HEK293 (cell line): Measurements from ENCODE around the gene OAF.

Experiments used
- CTCF ChIA-PET: fragments of 350-600 bp; formaldehyde crosslinking; extraction: SDS; loops from one replicate; lab custom pipeline; 2021; ENCODE audit warnings: antibody characterized with exemption; lab: Yijun Ruan, JAX
- POLR2A ChIA-PET: fragments of 300-600 bp; formaldehyde crosslinking; extraction: SDS; loops from one replicate; lab custom pipeline; 2020; ENCODE audit warnings: antibody characterized with exemption, inconsistent platforms; lab: Yijun Ruan, JAX
- H3K27ac ChIP-seq: fragments of 200-500 bp; sonication (Bioruptor generic); 2 replicates; pipeline ENCODE4 v1.5.1; 2014; ENCODE audit warnings: low read depth, low read length, control low read depth, inconsistent platforms; ENCODE audit errors: extremely low read depth
- H3K36me3 ChIP-seq, 2 experiments: fragments of 200-500 bp in 1 of 2; sonication (Bioruptor generic) in 1 of 2; 1 replicate in 1 of 2; 2 replicates in 1 of 2; pipeline ENCODE4 v1.5.1; 2014 to 2017; ENCODE audit warnings: inconsistent platforms in 2 of 2, low read length in 2 of 2; ENCODE audit not compliant: control insufficient read depth in 2 of 2, insufficient read depth in 1 of 2
- H3K4me1 ChIP-seq: fragments of 200-500 bp; sonication (Bioruptor generic); 2 replicates; pipeline ENCODE4 v1.5.1; 2014; ENCODE audit warnings: mild to moderate bottlenecking, low read length, inconsistent platforms; ENCODE audit not compliant: control insufficient read depth, insufficient read depth
- H3K4me3 ChIP-seq: 2 replicates; pipeline ENCODE4 v1.5.1; 2011; ENCODE audit warnings: low read depth, mild to moderate bottlenecking, control low read depth, low read length, moderate library complexity
- H3K9me3 ChIP-seq: fragments of 200-500 bp; sonication (Bioruptor generic); 2 replicates; pipeline ENCODE4 v1.5.1; 2014; ENCODE audit warnings: low read depth, low read length, inconsistent platforms; ENCODE audit not compliant: control insufficient read depth, insufficient read depth
- INSM2 ChIP-seq: fragments of 450-650 bp; formaldehyde crosslinking; IDR thresholded peaks from 2 replicates; pipeline ENCODE4 v1.5.1; 2016; ENCODE audit warnings: missing biosample characterization, missing genetic modification characterization
- TCF7L2 ChIP-seq: IDR thresholded peaks from 2 replicates; pipeline ENCODE4 v1.6.1; 2011; ENCODE audit warnings: low read depth, mild to moderate bottlenecking, inconsistent platforms, low read length, moderate library complexity, borderline replicate concordance
- ZIC2 ChIP-seq: fragments of 450-650 bp; formaldehyde crosslinking; IDR thresholded peaks from 2 replicates; pipeline ENCODE4 v1.5.1; 2016; ENCODE audit warnings: missing biosample characterization, missing genetic modification characterization
- ZNF19 ChIP-seq: fragments of 450-650 bp; formaldehyde crosslinking; IDR thresholded peaks from 2 replicates; pipeline ENCODE4; 2016; ENCODE audit warnings: missing biosample characterization, missing genetic modification characterization, low read depth
- ZNF23 ChIP-seq: fragments of 450-650 bp; formaldehyde crosslinking; IDR thresholded peaks from 2 replicates; pipeline ENCODE4 v1.5.1; 2016; ENCODE audit warnings: missing biosample characterization, missing genetic modification characterization, borderline replicate concordance
- ZNF341 ChIP-seq: fragments of 450-650 bp; formaldehyde crosslinking; IDR thresholded peaks from 2 replicates; pipeline ENCODE4; 2016; ENCODE audit warnings: low read depth, missing biosample characterization, missing genetic modification characterization
- ZNF391 ChIP-seq: fragments of 450-650 bp; formaldehyde crosslinking; IDR thresholded peaks from 2 replicates; pipeline ENCODE4 v1.5.1; 2016; ENCODE audit warnings: low read depth, missing biosample characterization, missing genetic modification characterization, borderline replicate concordance
- ZNF398 ChIP-seq: fragments of 450-650 bp; formaldehyde crosslinking; IDR thresholded peaks from 2 replicates; pipeline ENCODE4 v1.5.1; 2017; ENCODE audit warnings: missing biosample characterization, missing genetic modification characterization
- ZNF513 ChIP-seq: fragments of 450-650 bp; IDR thresholded peaks from 2 replicates; pipeline ENCODE4 v1.5.1; 2018; ENCODE audit warnings: missing biosample characterization, missing genetic modification characterization
- ZNF555 ChIP-seq: fragments of 450-650 bp; formaldehyde crosslinking; conservative IDR thresholded peaks from 2 replicates; pipeline ENCODE4 v1.5.1; 2017; ENCODE audit warnings: missing biosample characterization, mild to moderate bottlenecking, missing genetic modification characterization, inconsistent platforms
- ZSCAN16 ChIP-seq: fragments of 450-650 bp; formaldehyde crosslinking; IDR thresholded peaks from 2 replicates; pipeline ENCODE4 v1.5.1; 2016; ENCODE audit warnings: missing biosample characterization, missing genetic modification characterization
- ZSCAN4 ChIP-seq: fragments of 450-650 bp; formaldehyde crosslinking; IDR thresholded peaks from 2 replicates; pipeline ENCODE4 v1.5.1; 2017; ENCODE audit warnings: missing biosample characterization, missing genetic modification characterization
- TF ChIP-seq, protein P1 (sequence below): fragments of 450-650 bp; formaldehyde crosslinking; IDR thresholded peaks from 2 replicates; pipeline ENCODE4 v1.5.1; 2016; ENCODE audit warnings: missing biosample characterization, missing genetic modification characterization, borderline replicate concordance
- TF ChIP-seq, protein P2 (sequence below): fragments of 450-650 bp; formaldehyde crosslinking; optimal IDR thresholded peaks from 2 replicates; pipeline ENCODE3; 2016; ENCODE audit warnings: missing biosample characterization, mild to moderate bottlenecking, missing genetic modification characterization

The OAF gene

DNA sequence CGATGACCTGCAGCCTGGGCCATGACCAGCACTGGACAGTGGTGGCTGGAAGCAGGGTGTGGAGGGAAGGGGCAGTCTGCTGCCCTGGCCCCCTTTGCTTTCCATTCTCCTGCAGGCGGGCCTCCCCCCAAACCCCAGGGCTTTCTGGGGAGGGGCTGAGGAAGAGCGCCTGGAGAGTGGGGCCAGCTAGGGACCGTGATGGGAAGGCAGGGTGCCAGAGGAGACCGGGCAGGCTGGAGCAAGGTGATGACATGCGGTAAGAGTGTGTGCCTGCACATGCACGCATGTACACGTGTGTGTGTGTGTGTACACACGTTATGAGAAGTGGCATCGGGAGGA is 7.8 kb downstream of the OAF start:
- Histone ChIP-seq H3K9me3 (no peaks in the 10 kb centered on the region), H3K4me3 (no peak overlapping the region), H3K27ac (no peak overlapping the region), H3K36me3 (peaks cover 0 to 19% of the 10 kb centered on the region in 2 experiments; a peak in 1 of 3 replicates), H3K4me1 (no peaks in the 10 kb centered on the region)
- TF ChIP-seq ZNF341 (peak; percentile 24), ZNF19 (tag by site-specific recombination) (no peak)
- ChIA-PET POLR2A (no interaction called here), CTCF (interaction anchor here (0.7 kb wide), 1 partner anchor 11 kb away, joined by 3 read pairs; no protein-coding TSS in a partner anchor)

- CTCF ChIA-PET: interaction anchor here (0.7 kb wide), 1 partner anchor 83 kb away, joined by 3 read pairs; no protein-coding TSS in a partner anchor
- POLR2A ChIA-PET: no interaction called here
- Histone ChIP-seq H3K36me3 (peaks cover 0 to 13% of the 10 kb centered on the region in 2 experiments; a peak in 1 of 3 replicates), H3K9me3 (no peaks in the 10 kb centered on the region), H3K4me3 (no peak overlapping the region), H3K27ac (no peak overlapping the region), H3K4me1 (no peaks in the 10 kb centered on the region)
- TF ChIP-seq ZNF341 (0 out of 2 replicates have a peak, but pooled peaks have one; percentile 8), ZNF555 (no peak), ZIC2 (tag by site-specific recombination) (peak; percentile 42), ZSCAN4 (tag by site-specific recombination) (no peak)
These were observed 8.6 kb downstream of the OAF start for GRCh38 chr11:120219232-120219937.

DNA sequence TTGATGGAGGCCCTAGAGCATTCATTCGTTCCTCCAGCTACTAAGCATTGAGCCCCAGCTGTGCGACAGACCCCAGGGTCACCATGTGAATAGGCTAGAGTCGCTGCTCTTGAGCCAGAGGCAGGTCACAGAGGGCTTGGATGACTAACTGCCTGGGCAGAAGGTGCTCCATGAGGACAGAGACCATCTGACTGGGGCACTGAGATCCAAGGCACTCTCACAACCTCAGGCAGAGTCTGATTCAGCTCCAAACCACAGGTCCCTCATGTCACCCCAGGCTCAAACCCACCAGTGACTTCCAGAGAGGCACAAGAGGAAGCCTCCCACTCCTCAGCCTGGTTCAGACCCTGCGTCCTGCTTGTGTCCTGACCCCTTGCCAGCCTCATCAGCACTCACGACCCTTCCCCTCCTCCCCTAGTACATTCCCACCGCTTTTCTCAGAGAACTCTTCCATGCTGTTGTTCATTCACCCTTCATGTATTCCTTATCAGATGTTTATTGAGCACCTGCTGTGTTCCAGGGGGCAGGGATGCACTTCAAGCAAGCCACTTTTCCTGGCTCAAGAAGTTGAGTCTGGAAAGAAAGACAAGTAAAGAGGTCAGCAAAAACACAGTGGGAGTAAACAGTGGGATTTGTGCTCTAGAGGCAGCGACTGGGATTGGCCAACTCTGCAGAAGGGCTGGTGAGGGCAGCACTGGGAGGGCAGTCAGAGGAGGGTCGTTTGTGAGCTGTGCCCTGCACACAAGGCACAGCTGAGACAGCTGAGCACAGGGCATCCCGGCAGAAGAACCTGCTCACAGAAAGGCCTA is 9.3 kb downstream of the OAF start:
- Histone ChIP-seq H3K27ac (no peak overlapping the region), H3K4me1 (no peaks in the 10 kb centered on the region)
- POLR2A ChIA-PET: no interaction called here
- CTCF ChIA-PET: interaction anchor here (0.7 kb wide), 1 partner anchor 83 kb away, joined by 3 read pairs; no protein-coding TSS in a partner anchor
- TF ChIP-seq ZNF513 (tag by site-specific recombination) (no peak), INSM2 (tag by site-specific recombination) (no peak), TCF7L2 (no peak), ZNF391 (tag by site-specific recombination) (no peak), ZIC2 (tag by site-specific recombination) (peak; percentile 56; the same call in 1 of the 2 replicates)
- TF ChIP-seq, all 188 proteins: peak for 1
- Histone ChIP-seq H3K9me3 (no peaks in the 10 kb centered on the region), H3K4me3 (no peak overlapping the region), H3K36me3 (peaks cover 0 to 9% of the 10 kb centered on the region in 2 experiments; a peak in 1 of 3 replicates)

GRCh38 chr11:120220747-120221037 is 9.9 kb downstream of the OAF start:
- ChIA-PET CTCF (no interaction called here), POLR2A (no interaction called here)
- Histone ChIP-seq H3K4me3 (no peak overlapping the region), H3K27ac (no peak overlapping the region), H3K9me3 (no peaks in the 10 kb centered on the region), H3K36me3 (peaks cover 0 to 6% of the 10 kb centered on the region in 2 experiments; a peak in 1 of 3 replicates), H3K4me1 (no peaks in the 10 kb centered on the region)
- TF ChIP-seq, protein P1, sequence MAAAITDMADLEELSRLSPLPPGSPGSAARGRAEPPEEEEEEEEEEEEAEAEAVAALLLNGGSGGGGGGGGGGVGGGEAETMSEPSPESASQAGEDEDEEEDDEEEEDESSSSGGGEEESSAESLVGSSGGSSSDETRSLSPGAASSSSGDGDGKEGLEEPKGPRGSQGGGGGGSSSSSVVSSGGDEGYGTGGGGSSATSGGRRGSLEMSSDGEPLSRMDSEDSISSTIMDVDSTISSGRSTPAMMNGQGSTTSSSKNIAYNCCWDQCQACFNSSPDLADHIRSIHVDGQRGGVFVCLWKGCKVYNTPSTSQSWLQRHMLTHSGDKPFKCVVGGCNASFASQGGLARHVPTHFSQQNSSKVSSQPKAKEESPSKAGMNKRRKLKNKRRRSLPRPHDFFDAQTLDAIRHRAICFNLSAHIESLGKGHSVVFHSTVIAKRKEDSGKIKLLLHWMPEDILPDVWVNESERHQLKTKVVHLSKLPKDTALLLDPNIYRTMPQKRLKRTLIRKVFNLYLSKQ (tag by site-specific recombination): no peak
- TF ChIP-seq ZNF23 (tag by site-specific recombination): no peak
- TF ChIP-seq, protein P2, sequence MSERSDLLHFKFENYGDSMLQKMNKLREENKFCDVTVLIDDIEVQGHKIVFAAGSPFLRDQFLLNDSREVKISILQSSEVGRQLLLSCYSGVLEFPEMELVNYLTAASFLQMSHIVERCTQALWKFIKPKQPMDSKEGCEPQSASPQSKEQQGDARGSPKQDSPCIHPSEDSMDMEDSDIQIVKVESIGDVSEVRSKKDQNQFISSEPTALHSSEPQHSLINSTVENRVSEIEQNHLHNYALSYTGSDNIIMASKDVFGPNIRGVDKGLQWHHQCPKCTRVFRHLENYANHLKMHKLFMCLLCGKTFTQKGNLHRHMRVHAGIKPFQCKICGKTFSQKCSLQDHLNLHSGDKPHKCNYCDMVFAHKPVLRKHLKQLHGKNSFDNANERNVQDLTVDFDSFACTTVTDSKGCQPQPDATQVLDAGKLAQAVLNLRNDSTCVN (tag by site-specific recombination): no peak
- TF ChIP-seq ZNF398 (tag by site-specific recombination): no peak
- no peak for TF ChIP-seq ZSCAN16
